ENCODE results near the gene FBXL17.

Gene FBXL17

GRCh38 chr5:107916731-107917725 lies 464.9 kb downstream of the FBXL17 start:
- Histone ChIP-seq H3K27me3 (ENCODE audit: insufficient read depth, low read length, poor library complexity, severe bottlenecking) (no peaks in the 10 kb centered on the region), H2AFZ (ENCODE audit: low read length) (no peak overlapping the region), H3K4me2 (ENCODE audit: low read depth, low read length, poor library complexity, severe bottlenecking) (no peak overlapping the region), H3K9ac (ENCODE audit: low read depth, low read length, poor library complexity, severe bottlenecking) (no peak overlapping the region), H3F3A (ENCODE audit: low read depth) (no peaks in the 10 kb centered on the region), H4K20me1 (ENCODE audit: insufficient read depth, low read length, poor library complexity, severe bottlenecking) (no peaks in the 10 kb centered on the region), H3K79me2 (ENCODE audit: insufficient read depth, low read length) (no peaks in the 10 kb centered on the region), H3K9me3 (ENCODE audit: insufficient read depth, low read depth, low read length) (no peaks in the 10 kb centered on the region), H3K9me2 (replicated peaks; ENCODE audit: low read depth, low read length) (no peaks in the 10 kb centered on the region), H3K4me1 (ENCODE audit: insufficient read depth, low read length, poor library complexity, severe bottlenecking) (peaks cover 2% of the 10 kb centered on the region), H3K4me3 (ENCODE audit: low read length, poor library complexity, severe bottlenecking) (no peak overlapping the region), H3K36me3 (ENCODE audit: insufficient read depth, low read length) (no peaks in the 10 kb centered on the region)
- TF ChIP-seq EZH2phosphoT487 (IDR thresholded peaks at IDR 0.05; ENCODE audit: borderline replicate concordance) (no peak), CTCF (conservative IDR thresholded peaks at IDR 0.05; ENCODE audit: low read length) (no peak)

DNA sequence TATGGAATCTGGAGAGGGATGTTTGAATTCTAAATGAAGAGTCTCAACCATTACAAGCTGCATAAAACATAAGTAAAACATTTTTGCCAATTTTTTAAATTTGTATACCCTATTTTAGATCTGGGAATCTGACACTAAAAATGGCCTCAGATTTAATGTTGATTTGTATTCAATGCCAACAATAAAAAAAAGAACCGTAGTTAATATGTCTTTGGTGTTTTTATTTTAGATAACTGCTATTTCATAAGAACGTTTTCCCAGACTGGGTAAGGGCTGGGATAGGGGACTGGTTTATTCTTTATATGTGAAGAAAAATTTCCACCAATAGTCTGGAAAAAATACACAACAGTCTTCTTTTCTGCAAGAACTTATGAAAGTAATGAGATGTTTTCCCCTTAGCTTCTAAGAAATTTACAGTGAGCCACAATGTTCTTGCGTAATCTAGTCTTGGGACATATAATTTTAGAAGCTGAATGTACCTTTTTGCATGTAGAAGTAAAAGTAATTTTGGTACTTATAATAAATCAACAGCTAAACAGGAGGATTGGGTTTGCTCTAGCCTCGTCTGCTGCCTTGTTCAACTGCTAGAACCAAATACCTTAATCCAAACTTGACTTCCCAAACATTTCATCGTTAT lies 466.6 kb downstream of the FBXL17 start:
- Histone ChIP-seq H2AFZ (ENCODE audit: low read length) (no peak overlapping the region), H4K20me1 (ENCODE audit: insufficient read depth, low read length, poor library complexity, severe bottlenecking) (no peaks in the 10 kb centered on the region), H3K9ac (ENCODE audit: low read depth, low read length, poor library complexity, severe bottlenecking) (no peak overlapping the region), H3K4me3 (ENCODE audit: low read length, poor library complexity, severe bottlenecking) (no peak overlapping the region), H3K79me2 (ENCODE audit: insufficient read depth, low read length) (no peaks in the 10 kb centered on the region), H3K36me3 (ENCODE audit: insufficient read depth, low read length) (no peaks in the 10 kb centered on the region), H3K4me2 (ENCODE audit: low read depth, low read length, poor library complexity, severe bottlenecking) (no peak overlapping the region), H3K4me1 (ENCODE audit: insufficient read depth, low read length, poor library complexity, severe bottlenecking) (peaks cover 2% of the 10 kb centered on the region), H3K9me3 (ENCODE audit: insufficient read depth, low read depth, low read length) (no peaks in the 10 kb centered on the region), H3K9me2 (replicated peaks; ENCODE audit: low read depth, low read length) (no peaks in the 10 kb centered on the region), H3K27me3 (ENCODE audit: insufficient read depth, low read length, poor library complexity, severe bottlenecking) (no peaks in the 10 kb centered on the region), H3F3A (ENCODE audit: low read depth) (no peaks in the 10 kb centered on the region)
- no peak for TF ChIP-seq EZH2phosphoT487 (IDR thresholded peaks at IDR 0.05; ENCODE audit: borderline replicate concordance)
- TF ChIP-seq CTCF (conservative IDR thresholded peaks at IDR 0.05; ENCODE audit: low read length) = no peak

DNA sequence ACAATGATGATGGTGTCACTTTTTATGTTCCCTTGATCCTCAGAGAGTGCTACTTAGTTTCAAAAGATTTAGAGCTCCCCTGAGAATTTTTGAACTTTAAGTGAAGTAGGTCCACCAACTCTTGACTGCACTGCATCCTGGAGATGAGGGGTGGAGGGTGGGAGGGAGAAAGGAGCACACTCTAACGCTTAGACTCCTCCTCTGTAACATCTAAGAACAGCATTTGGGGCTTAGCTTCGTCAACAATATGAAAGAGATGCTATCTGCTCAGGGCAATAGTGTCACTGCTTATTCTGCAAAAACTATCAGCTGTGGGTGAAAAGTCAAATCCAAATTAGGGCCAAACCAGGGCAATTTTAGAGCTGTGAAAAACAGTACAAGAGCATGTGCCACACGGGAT lies 468.4 kb downstream of the FBXL17 start:
- no peak overlapping the region for H3K9ac ChIP-seq (ENCODE audit: low read depth, low read length, poor library complexity, severe bottlenecking)
- peaks cover 2% of the 10 kb centered on the region for H3K4me1 ChIP-seq (ENCODE audit: insufficient read depth, low read length, poor library complexity, severe bottlenecking)
- H3K27me3 ChIP-seq (ENCODE audit: insufficient read depth, low read length, poor library complexity, severe bottlenecking) = no peaks in the 10 kb centered on the region
- H2AFZ ChIP-seq (ENCODE audit: low read length) = no peak overlapping the region
- no peaks in the 10 kb centered on the region for H3K9me2 ChIP-seq (replicated peaks; ENCODE audit: low read depth, low read length)
- H3F3A ChIP-seq (ENCODE audit: low read depth) = no peaks in the 10 kb centered on the region
- no peak overlapping the region for H3K4me3 ChIP-seq (ENCODE audit: low read length, poor library complexity, severe bottlenecking)
- TF ChIP-seq CTCF (conservative IDR thresholded peaks at IDR 0.05; ENCODE audit: low read length) (no peak), EZH2phosphoT487 (IDR thresholded peaks at IDR 0.05; ENCODE audit: borderline replicate concordance) (no peak)
- no peaks in the 10 kb centered on the region for H4K20me1 ChIP-seq (ENCODE audit: insufficient read depth, low read length, poor library complexity, severe bottlenecking)
- H3K36me3 ChIP-seq (ENCODE audit: insufficient read depth, low read length) = no peaks in the 10 kb centered on the region
- no peak overlapping the region for H3K4me2 ChIP-seq (ENCODE audit: low read depth, low read length, poor library complexity, severe bottlenecking)
- no peaks in the 10 kb centered on the region for H3K79me2 ChIP-seq (ENCODE audit: insufficient read depth, low read length)
- no peaks in the 10 kb centered on the region for H3K9me3 ChIP-seq (ENCODE audit: insufficient read depth, low read depth, low read length)
